KMS-11 (cell line): ENCODE data around the gene SLC4A2.
A peak's percentile ranks its signal among the peaks of the same experiment; 100 is the strongest.

Experiments
- H2AFZ ChIP-seq: fragments of 200-600 bp; sonication (generic); 2 replicates; pipeline ENCODE4 v1.6.1; 2016; ENCODE audit warnings: antibody characterized with exemption, mixed run types, low read depth
- H3K27ac ChIP-seq: fragments of 200-600 bp; sonication (generic); 2 replicates; pipeline ENCODE4 v1.6.1; 2016; ENCODE audit warnings: mild to moderate bottlenecking, mixed run types
- H3K27me3 ChIP-seq: fragments of 200-600 bp; sonication (generic); 2 replicates; pipeline ENCODE4 v1.6.1; 2017; ENCODE audit warnings: mild to moderate bottlenecking, low read depth, mixed run types, moderate library complexity; ENCODE audit not compliant: insufficient read depth
- H3K36me3 ChIP-seq: fragments of 200-600 bp; sonication (generic); 2 replicates; pipeline ENCODE4 v1.6.1; 2017; ENCODE audit warnings: mild to moderate bottlenecking, mixed run types; ENCODE audit not compliant: insufficient read depth
- H3K4me1 ChIP-seq: fragments of 200-600 bp; sonication (generic); 2 replicates; pipeline ENCODE4 v1.6.1; 2016; ENCODE audit warnings: mild to moderate bottlenecking, low read depth, mixed run types; ENCODE audit not compliant: poor library complexity, severe bottlenecking
- H3K4me2 ChIP-seq: fragments of 200-600 bp; sonication (generic); 2 replicates; pipeline ENCODE4 v1.7.0; 2016; ENCODE audit warnings: mild to moderate bottlenecking, mixed run types
- H3K4me3 ChIP-seq: fragments of 200-600 bp; sonication (generic); IDR thresholded peaks from 2 replicates; pipeline ENCODE4 v1.6.1; 2017; ENCODE audit warnings: low read depth, low read length, mixed read lengths; ENCODE audit not compliant: insufficient read depth
- H3K79me2 ChIP-seq: fragments of 200-600 bp; sonication (generic); 2 replicates; pipeline ENCODE4 v1.6.1; 2016; ENCODE audit warnings: low read depth, mixed run types; ENCODE audit not compliant: insufficient read depth
- H3K9ac ChIP-seq: fragments of 200-600 bp; sonication (generic); 2 replicates; pipeline ENCODE4 v1.6.1; 2016; ENCODE audit warnings: mild to moderate bottlenecking, mixed run types
- H4K20me1 ChIP-seq: fragments of 200-600 bp; sonication (generic); 2 replicates; pipeline ENCODE4 v1.6.1; 2016; ENCODE audit warnings: mild to moderate bottlenecking, mixed run types; ENCODE audit not compliant: insufficient read depth
- TF ChIP-seq, protein P1 (sequence below): fragments of 200-600 bp; sonication (generic); conservative IDR thresholded peaks from 2 replicates; pipeline ENCODE4 v1.6.1; 2017; ENCODE audit warnings: low read depth, mild to moderate bottlenecking, antibody characterized with exemption, low read length, moderate library complexity, mixed read lengths

Gene SLC4A2

DNA sequence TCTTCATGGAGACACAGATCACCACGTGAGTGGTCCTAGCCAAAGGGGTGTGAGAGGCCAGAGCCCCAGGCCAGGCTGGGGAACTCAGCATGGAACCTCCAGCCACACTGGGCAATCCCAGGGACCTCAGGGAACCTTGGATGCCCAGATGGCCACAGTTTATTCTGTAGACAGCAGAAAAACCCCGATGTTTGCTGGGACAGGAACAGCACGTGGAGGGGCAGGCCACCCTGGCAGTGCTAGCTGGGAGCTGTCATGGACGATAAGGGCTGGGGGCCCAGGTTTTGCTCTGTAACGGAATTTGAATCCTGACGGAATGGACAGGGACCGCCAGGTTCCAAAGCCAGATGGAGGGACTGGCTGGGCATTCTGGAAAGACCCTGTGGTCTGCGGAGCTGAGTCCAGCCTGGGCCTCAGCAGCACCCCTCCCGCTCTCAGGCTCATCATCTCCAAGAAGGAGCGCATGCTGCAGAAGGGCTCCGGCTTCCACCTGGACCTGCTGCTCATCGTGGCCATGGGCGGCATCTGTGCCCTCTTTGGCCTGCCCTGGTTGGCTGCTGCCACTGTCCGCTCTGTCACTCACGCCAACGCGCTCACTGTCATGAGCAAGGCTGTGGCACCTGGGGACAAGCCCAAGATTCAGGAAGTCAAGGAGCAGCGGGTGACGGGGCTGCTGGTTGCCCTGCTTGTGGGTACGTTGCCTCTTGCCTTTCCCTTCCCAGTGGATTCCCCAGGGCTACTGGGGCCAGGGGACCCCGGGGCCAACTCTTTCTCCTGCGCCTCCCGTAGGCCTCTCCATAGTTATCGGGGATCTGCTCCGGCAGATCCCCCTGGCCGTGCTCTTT lies 15.7 kb downstream of the SLC4A2 start:
- no peaks in the 10 kb centered on the region for H4K20me1 ChIP-seq
- no peak overlapping the region for H3K4me2 ChIP-seq
- TF ChIP-seq, protein P1, sequence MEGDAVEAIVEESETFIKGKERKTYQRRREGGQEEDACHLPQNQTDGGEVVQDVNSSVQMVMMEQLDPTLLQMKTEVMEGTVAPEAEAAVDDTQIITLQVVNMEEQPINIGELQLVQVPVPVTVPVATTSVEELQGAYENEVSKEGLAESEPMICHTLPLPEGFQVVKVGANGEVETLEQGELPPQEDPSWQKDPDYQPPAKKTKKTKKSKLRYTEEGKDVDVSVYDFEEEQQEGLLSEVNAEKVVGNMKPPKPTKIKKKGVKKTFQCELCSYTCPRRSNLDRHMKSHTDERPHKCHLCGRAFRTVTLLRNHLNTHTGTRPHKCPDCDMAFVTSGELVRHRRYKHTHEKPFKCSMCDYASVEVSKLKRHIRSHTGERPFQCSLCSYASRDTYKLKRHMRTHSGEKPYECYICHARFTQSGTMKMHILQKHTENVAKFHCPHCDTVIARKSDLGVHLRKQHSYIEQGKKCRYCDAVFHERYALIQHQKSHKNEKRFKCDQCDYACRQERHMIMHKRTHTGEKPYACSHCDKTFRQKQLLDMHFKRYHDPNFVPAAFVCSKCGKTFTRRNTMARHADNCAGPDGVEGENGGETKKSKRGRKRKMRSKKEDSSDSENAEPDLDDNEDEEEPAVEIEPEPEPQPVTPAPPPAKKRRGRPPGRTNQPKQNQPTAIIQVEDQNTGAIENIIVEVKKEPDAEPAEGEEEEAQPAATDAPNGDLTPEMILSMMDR = no peak
- no peak overlapping the region for H3K4me3 ChIP-seq
- no peaks in the 10 kb centered on the region for H3K27me3 ChIP-seq
- H3K9ac ChIP-seq = no peak overlapping the region
- H3K36me3 ChIP-seq = peaks cover 6% of the 10 kb centered on the region; the same call in 1 of the 2 replicates
- peaks cover 10% of the 10 kb centered on the region for H3K4me1 ChIP-seq
- H3K79me2 ChIP-seq = peaks cover 12% of the 10 kb centered on the region
- no peak overlapping the region for H2AFZ ChIP-seq
- no peak overlapping the region for H3K27ac ChIP-seq

- Histone ChIP-seq H3K27me3 (no peaks in the 10 kb centered on the region), H3K79me2 (peaks cover 17% of the 10 kb centered on the region), H3K4me3 (no peak overlapping the region), H3K9ac (no peak overlapping the region), H3K27ac (no peak overlapping the region), H2AFZ (no peak overlapping the region), H4K20me1 (no peaks in the 10 kb centered on the region), H3K36me3 (no peaks in the 10 kb centered on the region), H3K4me1 (peaks cover 10% of the 10 kb centered on the region), H3K4me2 (no peak overlapping the region)
- TF ChIP-seq, protein P1 = no peak
Observed at GRCh38 chr7:151075662-151075971, 16.2 kb downstream of the SLC4A2 start.

DNA sequence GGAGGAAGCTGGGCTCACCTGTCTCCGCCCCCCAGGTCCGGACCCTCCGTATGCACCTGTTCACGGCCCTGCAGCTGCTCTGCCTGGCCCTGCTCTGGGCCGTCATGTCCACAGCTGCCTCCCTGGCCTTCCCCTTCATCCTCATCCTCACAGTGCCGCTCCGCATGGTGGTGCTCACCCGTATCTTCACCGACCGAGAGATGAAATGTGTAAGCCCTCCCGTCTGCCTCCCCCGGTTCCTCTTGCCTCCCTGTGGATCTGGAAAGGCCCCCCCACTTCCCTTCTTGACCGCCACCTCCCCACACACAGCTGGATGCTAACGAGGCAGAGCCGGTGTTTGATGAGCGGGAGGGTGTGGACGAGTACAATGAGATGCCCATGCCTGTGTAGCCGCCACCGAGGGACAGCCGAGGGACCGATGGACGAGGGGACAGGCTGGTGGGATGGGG lies 16.6 kb downstream of the SLC4A2 start:
- no peak overlapping the region for H2AFZ ChIP-seq
- no peak overlapping the region for H3K4me3 ChIP-seq
- TF ChIP-seq, protein P1 = no peak
- no peaks in the 10 kb centered on the region for H4K20me1 ChIP-seq
- H3K36me3 ChIP-seq = no peaks in the 10 kb centered on the region
- peaks cover 13% of the 10 kb centered on the region for H3K4me1 ChIP-seq
- no peak overlapping the region for H3K4me2 ChIP-seq
- peaks cover 17% of the 10 kb centered on the region for H3K79me2 ChIP-seq
- no peaks in the 10 kb centered on the region for H3K27me3 ChIP-seq
- H3K27ac ChIP-seq = no peak overlapping the region
- H3K9ac ChIP-seq = no peak overlapping the region

DNA sequence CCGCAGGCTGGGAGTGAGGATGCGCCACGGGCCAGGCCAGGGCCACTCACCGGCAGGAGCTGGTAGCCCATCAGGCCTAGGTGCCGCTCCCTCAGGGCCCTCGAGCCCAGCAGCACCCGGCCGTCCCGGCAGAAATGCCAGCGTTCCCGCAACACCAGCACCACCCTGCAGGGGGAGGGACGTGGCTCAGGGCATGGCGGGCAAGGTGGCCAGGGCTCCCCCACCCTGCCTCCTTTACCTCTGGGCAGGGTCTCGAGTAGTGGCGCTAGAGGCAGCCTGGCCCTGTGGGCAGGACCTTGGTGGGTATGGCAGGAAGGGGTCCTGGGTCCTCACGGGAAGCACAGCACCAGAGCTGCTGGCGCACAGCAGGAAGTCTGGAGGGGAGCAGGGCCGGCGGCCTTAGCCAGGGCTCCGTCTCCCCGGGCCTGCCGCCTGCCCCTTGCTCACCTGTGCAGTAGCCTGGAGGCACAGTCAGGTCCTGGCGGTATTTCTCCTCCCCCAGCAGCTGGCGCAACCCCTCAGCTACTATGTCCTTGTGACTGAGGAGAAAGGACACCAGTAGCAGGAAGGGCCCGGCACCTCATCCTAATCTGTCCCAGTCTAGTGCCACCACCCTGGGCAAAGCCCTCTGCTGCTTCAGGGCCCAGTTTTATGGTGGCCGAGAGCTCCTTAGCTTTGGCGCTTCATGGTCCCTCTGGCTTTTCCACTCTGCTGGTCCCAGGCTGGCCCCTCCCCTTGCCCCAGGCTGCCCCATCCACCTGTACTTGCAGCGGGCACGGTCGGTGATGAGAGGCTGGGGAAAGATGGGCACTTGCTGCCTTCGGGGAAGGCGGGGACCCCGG lies 17.7 kb downstream of the SLC4A2 start:
- peaks cover 19% of the 10 kb centered on the region for H3K79me2 ChIP-seq
- no peaks in the 10 kb centered on the region for H4K20me1 ChIP-seq
- no peak overlapping the region for H3K9ac ChIP-seq
- no peak overlapping the region for H3K4me2 ChIP-seq
- no peak overlapping the region for H2AFZ ChIP-seq
- H3K27ac ChIP-seq = no peak overlapping the region
- no peaks in the 10 kb centered on the region for H3K27me3 ChIP-seq
- peaks cover 23% of the 10 kb centered on the region for H3K4me1 ChIP-seq
- H3K4me3 ChIP-seq = no peak overlapping the region
- TF ChIP-seq, protein P1 = peak; percentile 57
- no peaks in the 10 kb centered on the region for H3K36me3 ChIP-seq
